HTR-8/SVneo (cell line): ENCODE measurements around the gene MELK.

Experiments
- DNase-seq: peaks from one replicate; pipeline ENCODE4 v3.0.0; 2011; ENCODE audit warnings: low spot score, mixed read lengths; ENCODE audit not compliant: insufficient read length
- FAIRE-seq: peaks from 2 replicates; lab custom pipeline; 2011; peaks lifted over from hg19 to GRCh38; lab: Jason Lieb, UNC

The MELK gene

DNA sequence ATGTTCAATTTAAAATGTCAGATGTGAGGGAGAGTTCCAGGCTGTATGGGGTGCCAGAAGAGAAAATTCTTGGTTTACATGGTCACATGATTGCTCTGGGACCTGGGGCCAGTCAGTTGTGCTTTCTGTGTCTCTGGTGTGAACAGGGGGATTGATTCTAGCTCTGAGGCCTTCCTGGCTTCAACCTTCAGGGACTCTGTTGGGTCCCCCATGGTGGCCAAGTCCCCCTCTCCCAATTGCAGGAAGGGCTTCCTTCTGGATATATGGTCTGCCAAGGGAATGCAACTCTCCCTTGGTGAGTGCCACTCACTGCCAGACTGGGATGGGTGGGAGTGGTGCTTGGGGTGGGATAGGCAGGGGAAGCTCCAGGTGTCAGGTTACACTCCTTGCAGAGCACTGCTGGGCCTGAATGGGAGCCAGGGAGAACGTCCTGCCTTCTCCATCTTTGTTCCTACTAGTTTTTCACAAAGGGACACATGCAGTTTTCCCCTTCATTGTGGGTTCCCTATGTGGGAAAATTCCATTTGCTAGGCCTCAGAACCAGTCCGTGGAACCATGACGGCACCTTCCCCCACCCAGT lies 153.2 kb downstream of the MELK start:
- no peak for FAIRE-seq

More for the DNA sequence above, 153.2 kb downstream of the MELK start:
- peak; percentile 17 for DNase-seq
